KMS-11 (cell line): ENCODE data around the gene RAB19.

Experiments
- H2AFZ ChIP-seq: fragments of 200-600 bp; sonication (generic); 2 replicates; pipeline ENCODE4 v1.6.1; 2016; ENCODE audit warnings: antibody characterized with exemption, mixed run types, low read depth
- H3K27ac ChIP-seq: fragments of 200-600 bp; sonication (generic); 2 replicates; pipeline ENCODE4 v1.6.1; 2016; ENCODE audit warnings: mild to moderate bottlenecking, mixed run types
- H3K27me3 ChIP-seq: fragments of 200-600 bp; sonication (generic); 2 replicates; pipeline ENCODE4 v1.6.1; 2017; ENCODE audit warnings: mild to moderate bottlenecking, low read depth, mixed run types, moderate library complexity; ENCODE audit not compliant: insufficient read depth
- H3K36me3 ChIP-seq: fragments of 200-600 bp; sonication (generic); 2 replicates; pipeline ENCODE4 v1.6.1; 2017; ENCODE audit warnings: mild to moderate bottlenecking, mixed run types; ENCODE audit not compliant: insufficient read depth
- H3K4me1 ChIP-seq: fragments of 200-600 bp; sonication (generic); 2 replicates; pipeline ENCODE4 v1.6.1; 2016; ENCODE audit warnings: mild to moderate bottlenecking, low read depth, mixed run types; ENCODE audit not compliant: poor library complexity, severe bottlenecking
- H3K4me2 ChIP-seq: fragments of 200-600 bp; sonication (generic); 2 replicates; pipeline ENCODE4 v1.7.0; 2016; ENCODE audit warnings: mild to moderate bottlenecking, mixed run types
- H3K4me3 ChIP-seq: fragments of 200-600 bp; sonication (generic); IDR thresholded peaks from 2 replicates; pipeline ENCODE4 v1.6.1; 2017; ENCODE audit warnings: low read depth, low read length, mixed read lengths; ENCODE audit not compliant: insufficient read depth
- H3K79me2 ChIP-seq: fragments of 200-600 bp; sonication (generic); 2 replicates; pipeline ENCODE4 v1.6.1; 2016; ENCODE audit warnings: low read depth, mixed run types; ENCODE audit not compliant: insufficient read depth
- H3K9ac ChIP-seq: fragments of 200-600 bp; sonication (generic); 2 replicates; pipeline ENCODE4 v1.6.1; 2016; ENCODE audit warnings: mild to moderate bottlenecking, mixed run types
- H4K20me1 ChIP-seq: fragments of 200-600 bp; sonication (generic); 2 replicates; pipeline ENCODE4 v1.6.1; 2016; ENCODE audit warnings: mild to moderate bottlenecking, mixed run types; ENCODE audit not compliant: insufficient read depth
- TF ChIP-seq, protein P1 (sequence below): fragments of 200-600 bp; sonication (generic); conservative IDR thresholded peaks from 2 replicates; pipeline ENCODE4 v1.6.1; 2017; ENCODE audit warnings: low read depth, mild to moderate bottlenecking, antibody characterized with exemption, low read length, moderate library complexity, mixed read lengths

Gene RAB19

DNA sequence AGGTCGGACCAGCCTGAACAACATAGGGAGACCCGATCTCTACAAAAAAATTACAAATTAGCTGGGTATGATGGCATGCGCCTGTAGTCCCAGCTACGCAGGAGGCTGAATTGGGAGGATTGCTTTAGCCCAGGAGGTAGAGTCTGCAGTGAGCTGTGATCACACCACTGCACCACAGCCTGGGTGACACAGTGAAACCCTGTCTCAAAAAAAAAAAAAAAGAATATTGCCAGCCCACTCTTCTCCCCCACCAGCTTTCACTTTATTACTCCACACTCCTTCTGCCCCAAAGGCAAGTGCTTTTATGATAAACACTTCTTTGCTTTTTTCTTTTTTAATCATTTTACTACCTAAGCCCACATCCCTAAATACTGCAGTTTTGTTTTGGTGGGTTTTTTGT, 14.8 kb downstream of the RAB19 start:
- Histone ChIP-seq H3K9ac (no peak overlapping the region), H4K20me1 (no peaks in the 10 kb centered on the region), H3K79me2 (no peaks in the 10 kb centered on the region), H3K4me2 (no peak overlapping the region), H3K27me3 (no peaks in the 10 kb centered on the region), H3K4me3 (no peak overlapping the region), H3K36me3 (no peaks in the 10 kb centered on the region), H2AFZ (no peak overlapping the region), H3K4me1 (no peaks in the 10 kb centered on the region), H3K27ac (no peak overlapping the region)
- TF ChIP-seq, protein P1, sequence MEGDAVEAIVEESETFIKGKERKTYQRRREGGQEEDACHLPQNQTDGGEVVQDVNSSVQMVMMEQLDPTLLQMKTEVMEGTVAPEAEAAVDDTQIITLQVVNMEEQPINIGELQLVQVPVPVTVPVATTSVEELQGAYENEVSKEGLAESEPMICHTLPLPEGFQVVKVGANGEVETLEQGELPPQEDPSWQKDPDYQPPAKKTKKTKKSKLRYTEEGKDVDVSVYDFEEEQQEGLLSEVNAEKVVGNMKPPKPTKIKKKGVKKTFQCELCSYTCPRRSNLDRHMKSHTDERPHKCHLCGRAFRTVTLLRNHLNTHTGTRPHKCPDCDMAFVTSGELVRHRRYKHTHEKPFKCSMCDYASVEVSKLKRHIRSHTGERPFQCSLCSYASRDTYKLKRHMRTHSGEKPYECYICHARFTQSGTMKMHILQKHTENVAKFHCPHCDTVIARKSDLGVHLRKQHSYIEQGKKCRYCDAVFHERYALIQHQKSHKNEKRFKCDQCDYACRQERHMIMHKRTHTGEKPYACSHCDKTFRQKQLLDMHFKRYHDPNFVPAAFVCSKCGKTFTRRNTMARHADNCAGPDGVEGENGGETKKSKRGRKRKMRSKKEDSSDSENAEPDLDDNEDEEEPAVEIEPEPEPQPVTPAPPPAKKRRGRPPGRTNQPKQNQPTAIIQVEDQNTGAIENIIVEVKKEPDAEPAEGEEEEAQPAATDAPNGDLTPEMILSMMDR = no peak

DNA sequence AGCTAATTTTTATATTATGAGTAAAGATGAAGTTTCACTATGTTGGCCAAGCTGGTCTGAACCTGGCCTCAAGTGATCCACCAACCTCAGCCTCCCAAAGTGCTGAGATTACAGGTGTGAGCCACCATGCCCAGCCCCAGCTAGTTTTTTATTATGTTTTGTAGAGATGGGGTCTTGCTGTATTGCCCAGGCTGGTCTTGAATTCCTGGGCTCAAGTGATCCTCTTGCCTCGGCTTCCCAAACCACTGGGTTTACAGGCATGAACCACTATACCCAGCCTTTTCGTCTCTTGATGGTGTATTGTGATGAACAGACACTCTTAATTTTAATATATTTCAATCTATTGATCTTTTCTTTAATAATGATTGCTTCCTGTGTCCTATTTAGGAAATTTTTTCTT, 17.7 kb downstream of the RAB19 start:
- Histone ChIP-seq H3K4me3 (no peak overlapping the region), H4K20me1 (no peaks in the 10 kb centered on the region), H3K27ac (no peak overlapping the region), H3K36me3 (no peaks in the 10 kb centered on the region), H2AFZ (no peak overlapping the region), H3K4me2 (no peak overlapping the region), H3K79me2 (no peaks in the 10 kb centered on the region), H3K9ac (no peak overlapping the region), H3K27me3 (no peaks in the 10 kb centered on the region), H3K4me1 (no peaks in the 10 kb centered on the region)
- TF ChIP-seq, protein P1 = no peak

DNA sequence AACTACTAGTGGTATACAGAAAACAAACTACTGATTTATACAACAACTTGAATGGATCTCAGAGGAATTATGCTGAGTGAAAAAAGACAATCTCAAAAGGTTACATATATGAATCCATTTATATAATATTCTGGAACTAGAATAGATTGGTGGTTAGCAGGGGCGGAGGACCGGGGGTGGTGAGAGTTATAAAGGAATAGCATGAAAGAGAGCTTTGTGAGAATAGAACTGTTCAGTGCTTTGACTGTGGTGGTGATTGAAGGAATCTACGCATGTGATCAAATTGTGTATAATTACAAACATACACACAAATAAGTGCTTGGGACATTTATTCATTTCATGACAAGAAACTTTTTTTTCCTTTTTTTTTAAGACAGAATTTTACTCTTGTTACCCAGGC, 19.6 kb downstream of the RAB19 start:
- TF ChIP-seq, protein P1 = no peak
- H4K20me1 ChIP-seq = no peaks in the 10 kb centered on the region
- H3K4me3 ChIP-seq = no peak overlapping the region
- H3K4me2 ChIP-seq = no peak overlapping the region
- H3K4me1 ChIP-seq = no peaks in the 10 kb centered on the region
- no peaks in the 10 kb centered on the region for H3K36me3 ChIP-seq
- H3K27me3 ChIP-seq = no peaks in the 10 kb centered on the region
- H3K27ac ChIP-seq = no peak overlapping the region
- no peak overlapping the region for H2AFZ ChIP-seq
- no peak overlapping the region for H3K9ac ChIP-seq
- no peaks in the 10 kb centered on the region for H3K79me2 ChIP-seq

- Histone ChIP-seq H3K79me2 (no peaks in the 10 kb centered on the region), H3K9ac (no peak overlapping the region), H3K4me2 (no peak overlapping the region), H3K27ac (no peak overlapping the region), H3K4me1 (no peaks in the 10 kb centered on the region), H2AFZ (no peak overlapping the region), H3K27me3 (no peaks in the 10 kb centered on the region), H4K20me1 (no peaks in the 10 kb centered on the region), H3K4me3 (no peak overlapping the region), H3K36me3 (no peaks in the 10 kb centered on the region)
- TF ChIP-seq, protein P1 = no peak
Observed at GRCh38 chr7:140425718-140426117, 21.9 kb downstream of the RAB19 start.

GRCh38 chr7:140426130-140426529, 22.3 kb downstream of the RAB19 start:
- H3K4me2 ChIP-seq = no peak overlapping the region
- no peak overlapping the region for H3K4me3 ChIP-seq
- H3K36me3 ChIP-seq = no peaks in the 10 kb centered on the region
- H3K79me2 ChIP-seq = no peaks in the 10 kb centered on the region
- no peak overlapping the region for H3K9ac ChIP-seq
- no peak overlapping the region for H3K27ac ChIP-seq
- TF ChIP-seq, protein P1 = no peak
- no peaks in the 10 kb centered on the region for H3K4me1 ChIP-seq
- H2AFZ ChIP-seq = no peak overlapping the region
- H3K27me3 ChIP-seq = no peaks in the 10 kb centered on the region
- no peaks in the 10 kb centered on the region for H4K20me1 ChIP-seq
